Endothelial cell of umbilical vein (primary cell): ENCODE results near the gene HPGD. TPM values are rescaled to one million over a fixed set of nuclear protein-coding genes. Genes with fewer than 3 reads are reported as not detected.

Experiments
- BruUV-seq: library from RNA; stranded (reverse); fragments of 400-500 nt; replicated peaks from 2 replicates; lab custom pipeline; 2021; lab: Mats Ljungman, UMichigan
- CTCF ChIA-PET: fragments of 300-600, 350-600 bp; sonication (Branson Sonifier 250); formaldehyde crosslinking; loops from one replicate; lab custom pipeline; 2021; ENCODE audit warnings: antibody characterized with exemption, inconsistent platforms; lab: Charles Lee
- POLR2A ChIA-PET: fragments of 300-600, 350-600 bp; sonication (Branson Sonifier 250); formaldehyde crosslinking; loops from one replicate; lab custom pipeline; 2021; ENCODE audit warnings: antibody characterized with exemption, inconsistent platforms; lab: Charles Lee
- DNase-seq: peaks from one replicate; pipeline ENCODE4 v3.0.0-alpha.2; 2011; ENCODE audit warnings: low read depth, low spot score
- FAIRE-seq: peaks from 2 replicates; lab custom pipeline; 2011; peaks lifted over from hg19 to GRCh38; lab: Jason Lieb, UNC
- H2AFZ ChIP-seq: 2 replicates; pipeline ENCODE4 v1.6.0; 2012; ENCODE audit warnings: low read depth, low read length, control low read depth, inconsistent platforms
- H3K27ac ChIP-seq: 2 replicates; pipeline ENCODE4 v1.5.1; 2011; ENCODE audit warnings: low read depth, mild to moderate bottlenecking, control low read depth, low read length, moderate library complexity; ENCODE audit not compliant: insufficient read depth
- H3K27me3 ChIP-seq, 2 experiments: 2 replicates each; pipeline versions ENCODE4 v1.6.0 to v1.6.1; 2011; ENCODE audit warnings: low read length in 2 of 2, mixed read lengths in 1 of 2; ENCODE audit not compliant: control insufficient read depth in 2 of 2, insufficient read depth in 2 of 2
- H3K36me3 ChIP-seq, 2 experiments: 2 replicates in 1 of 2; 3 replicates in 1 of 2; pipeline ENCODE4 v1.5.1; 2011; ENCODE audit warnings: low read length in 2 of 2, mild to moderate bottlenecking in 1 of 2, moderate library complexity in 1 of 2; ENCODE audit not compliant: control insufficient read depth in 2 of 2, insufficient read depth in 2 of 2; ENCODE audit errors: extremely low read depth in 1 of 2
- H3K4me1 ChIP-seq: 3 replicates; pipeline ENCODE4 v1.5.1; 2011; ENCODE audit warnings: mild to moderate bottlenecking, low read length; ENCODE audit not compliant: control insufficient read depth, insufficient read depth; ENCODE audit errors: extremely low read depth
- H3K4me2 ChIP-seq: 2 replicates; pipeline ENCODE4 v1.6.1; 2011; ENCODE audit warnings: low read length, control low read depth, mixed read lengths; ENCODE audit not compliant: insufficient read depth
- H3K4me3 ChIP-seq, 3 experiments: fragments of 200-600 bp in 1 of 3; sonication (generic), shearing (Covaris generic) in 1 of 3; replicated peaks in 1 of 3; 2 replicates each; pipeline ENCODE4 v1.5.1; 2011 to 2016; ENCODE audit warnings: control low read depth in 3 of 3, low read length in 3 of 3, mild to moderate bottlenecking in 2 of 3, inconsistent platforms in 1 of 3, low read depth in 1 of 3, moderate library complexity in 1 of 3; ENCODE audit not compliant: insufficient read depth in 1 of 3
- H3K79me2 ChIP-seq: 2 replicates; pipeline ENCODE4 v1.6.0; 2012; ENCODE audit warnings: low read length, inconsistent platforms; ENCODE audit not compliant: control insufficient read depth, insufficient read depth
- H3K9ac ChIP-seq: replicated peaks from 2 replicates; pipeline ENCODE3; 2011; ENCODE audit warnings: low read length, control low read depth; ENCODE audit not compliant: insufficient read depth; ENCODE audit errors: extremely low read depth
- H3K9me1 ChIP-seq: replicated peaks from 3 replicates; pipeline ENCODE4 v1.6.0; 2011; ENCODE audit warnings: mild to moderate bottlenecking, low read length; ENCODE audit not compliant: control insufficient read depth, insufficient read depth; ENCODE audit errors: extremely low read depth
- H3K9me3 ChIP-seq: replicated peaks from 2 replicates; pipeline ENCODE4 v1.5.1; 2012; ENCODE audit warnings: low read length, inconsistent platforms; ENCODE audit not compliant: control insufficient read depth, insufficient read depth
- H4K20me1 ChIP-seq: replicated peaks from 2 replicates; pipeline ENCODE3; 2011; ENCODE audit warnings: mild to moderate bottlenecking, low read length; ENCODE audit not compliant: control insufficient read depth, insufficient read depth; ENCODE audit errors: extremely low read depth
- EZH2 ChIP-seq: IDR thresholded peaks from 2 replicates; pipeline ENCODE4 v1.6.1; 2012; ENCODE audit warnings: borderline replicate concordance, low read depth, mild to moderate bottlenecking, moderate library complexity, low read length, inconsistent platforms; ENCODE audit not compliant: severe bottlenecking
- FOS ChIP-seq: IDR thresholded peaks from 2 replicates; pipeline ENCODE4 v1.6.1; 2011; ENCODE audit warnings: mild to moderate bottlenecking, low read length, moderate library complexity, borderline replicate concordance; ENCODE audit not compliant: insufficient read depth
- GATA2 ChIP-seq: IDR thresholded peaks from 2 replicates; pipeline ENCODE4 v1.7.0; 2011; ENCODE audit warnings: low read depth, mild to moderate bottlenecking, moderate library complexity, mixed read lengths, low read length; ENCODE audit not compliant: insufficient read length, insufficient read depth
- JUN ChIP-seq: IDR thresholded peaks from 2 replicates; pipeline ENCODE4 v1.6.1; 2011; ENCODE audit warnings: borderline replicate concordance, low read depth; ENCODE audit not compliant: insufficient read length, insufficient read depth
- MYC ChIP-seq: IDR thresholded peaks from one replicate; pipeline ENCODE4 v1.6.1; 2011; ENCODE audit warnings: mild to moderate bottlenecking, low read depth, low read length
- POLR2A ChIP-seq: IDR thresholded peaks from 2 replicates; pipeline ENCODE4 v1.6.1; 2012; ENCODE audit warnings: low read depth, mild to moderate bottlenecking, control low read depth, low read length
- POLR2AphosphoS5 ChIP-seq: IDR thresholded peaks from 2 replicates; pipeline ENCODE4 v1.6.1; 2012; ENCODE audit warnings: low read depth, mild to moderate bottlenecking, control low read depth, low read length, moderate library complexity; ENCODE audit not compliant: insufficient read depth
- dilution Hi-C: fragments of 300-500 bp; cut with MboI; formaldehyde crosslinking; loops from one replicate; pipeline ENCODE4 v1.15.0; 2019; ENCODE audit warnings: low sequenced_read_pairs; ENCODE audit not compliant: extremely low pct_ligation_motif_present
- intact Hi-C: fragments of 100-400 bp; cut with micrococcal nuclease; formaldehyde crosslinking; loops from one replicate; pipeline ENCODE4 v1.10.0; 2022
- polyA plus RNA-seq, 4 experiments: library from polyadenylated mRNA; depleted of rRNA in 3 of 4; stranded (reverse) in 3 of 4; unstranded in 1 of 4; fragments of >200 nt; gene quantifications; 2 replicates each; pipeline versions ENCODE4 v1.2.1 to v1.2.3, GENCODE V29; 2011 to 2012; ENCODE audit warnings: missing spikeins in 1 of 4
- total RNA-seq: library from RNA; stranded (reverse); gene quantifications from 2 replicates; pipeline ENCODE4 v1.2.3, GENCODE V29; 2021
- TF ChIP-seq, protein P1 (sequence below): IDR thresholded peaks from 2 replicates; pipeline ENCODE4 v1.6.1; 2011; ENCODE audit not compliant: insufficient read depth, insufficient read length
- TF ChIP-seq, protein P2 (sequence below), 2 donors: IDR thresholded peaks; 1 replicate in 1 of 2; 2 replicates in 1 of 2; pipeline ENCODE4 v1.5.1; 2011; ENCODE audit warnings: low read length in 2 of 2, mild to moderate bottlenecking in 2 of 2, moderate library complexity in 2 of 2, control low read depth in 1 of 2, inconsistent platforms in 1 of 2, low read depth in 1 of 2; ENCODE audit not compliant: insufficient read depth in 1 of 2; ENCODE audit errors: extremely low read depth in 1 of 2

HPGD gene
- total and polyA plus RNA-seq, 2 donors (not counting 3 experiments of a cell fraction or from before 2014, with no cell fraction given), result not detected

DNA sequence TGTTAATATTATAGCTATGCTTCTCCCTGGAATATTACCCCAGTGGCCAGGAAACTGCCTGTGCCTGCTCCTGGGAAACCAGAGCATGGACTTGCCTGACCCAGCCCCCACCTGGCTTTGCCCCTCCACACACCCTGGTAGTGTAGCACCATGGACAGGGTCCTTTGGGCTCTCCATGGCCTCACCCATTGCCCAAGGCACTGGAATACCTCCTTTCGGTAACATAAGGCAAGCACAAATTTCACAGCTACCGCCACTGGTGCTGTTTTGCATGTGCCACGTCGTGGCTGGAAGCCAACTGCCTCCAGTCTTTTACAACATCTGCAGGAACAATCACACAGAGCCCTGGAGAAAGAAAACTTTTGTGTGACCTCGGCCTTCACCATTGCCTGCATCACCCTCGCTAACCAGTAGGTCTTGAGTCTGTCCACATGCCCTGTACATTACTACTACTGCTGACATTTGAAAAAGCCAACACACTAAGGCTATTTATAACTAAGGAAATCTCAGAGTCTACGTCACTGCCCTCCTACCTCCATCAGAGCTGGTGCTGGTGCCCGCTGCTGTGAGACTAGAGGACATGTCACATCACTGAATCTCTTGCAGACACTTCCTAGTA lies 47.7 kb downstream of the HPGD start:
- no peak for FAIRE-seq
- no peak overlapping the region for H3K4me2 ChIP-seq
- POLR2A ChIA-PET, result no interaction called here
- H3K36me3 ChIP-seq, result no peaks in the 10 kb centered on the region
- TF ChIP-seq, protein P1, sequence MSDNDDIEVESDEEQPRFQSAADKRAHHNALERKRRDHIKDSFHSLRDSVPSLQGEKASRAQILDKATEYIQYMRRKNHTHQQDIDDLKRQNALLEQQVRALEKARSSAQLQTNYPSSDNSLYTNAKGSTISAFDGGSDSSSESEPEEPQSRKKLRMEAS, result no peak
- TF ChIP-seq JUN, result no peak
- no peak for TF ChIP-seq FOS
- no peak for TF ChIP-seq POLR2AphosphoS5
- no peak for TF ChIP-seq POLR2A
- no peak for TF ChIP-seq MYC
- TF ChIP-seq, protein P2, sequence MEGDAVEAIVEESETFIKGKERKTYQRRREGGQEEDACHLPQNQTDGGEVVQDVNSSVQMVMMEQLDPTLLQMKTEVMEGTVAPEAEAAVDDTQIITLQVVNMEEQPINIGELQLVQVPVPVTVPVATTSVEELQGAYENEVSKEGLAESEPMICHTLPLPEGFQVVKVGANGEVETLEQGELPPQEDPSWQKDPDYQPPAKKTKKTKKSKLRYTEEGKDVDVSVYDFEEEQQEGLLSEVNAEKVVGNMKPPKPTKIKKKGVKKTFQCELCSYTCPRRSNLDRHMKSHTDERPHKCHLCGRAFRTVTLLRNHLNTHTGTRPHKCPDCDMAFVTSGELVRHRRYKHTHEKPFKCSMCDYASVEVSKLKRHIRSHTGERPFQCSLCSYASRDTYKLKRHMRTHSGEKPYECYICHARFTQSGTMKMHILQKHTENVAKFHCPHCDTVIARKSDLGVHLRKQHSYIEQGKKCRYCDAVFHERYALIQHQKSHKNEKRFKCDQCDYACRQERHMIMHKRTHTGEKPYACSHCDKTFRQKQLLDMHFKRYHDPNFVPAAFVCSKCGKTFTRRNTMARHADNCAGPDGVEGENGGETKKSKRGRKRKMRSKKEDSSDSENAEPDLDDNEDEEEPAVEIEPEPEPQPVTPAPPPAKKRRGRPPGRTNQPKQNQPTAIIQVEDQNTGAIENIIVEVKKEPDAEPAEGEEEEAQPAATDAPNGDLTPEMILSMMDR (IDR thresholded peaks at IDR 0.05; ENCODE audit: extremely low read depth in 1 of 2, insufficient read depth in 1 of 2, low read depth in 1 of 2, low read length in 2 of 2), result no peak
- no peak for TF ChIP-seq GATA2
- TF ChIP-seq EZH2, result no peak
- H4K20me1 ChIP-seq, result no peaks in the 10 kb centered on the region
- no peak overlapping the region for H3K4me3 ChIP-seq
- H3K9me1 ChIP-seq, result no peaks in the 10 kb centered on the region
- DNase-seq, result no peak
- dilution Hi-C loops, result no loop called here
- H2AFZ ChIP-seq, result no peak overlapping the region
- intact Hi-C loops, result no loop called here
- no peaks in the 10 kb centered on the region for H3K79me2 ChIP-seq
- no peaks in the 10 kb centered on the region for H3K27me3 ChIP-seq
- no peak overlapping the region for H3K9ac ChIP-seq
- H3K9me3 ChIP-seq, result no peaks in the 10 kb centered on the region
- no peak overlapping the region for H3K27ac ChIP-seq
- BruUV-seq, result no TSS peak
- CTCF ChIA-PET, result no interaction called here
- H3K4me1 ChIP-seq, result no peaks in the 10 kb centered on the region
